GM23338 (cell line): ENCODE measurements around the gene ETV1. TPM values are rescaled to one million over a fixed set of nuclear protein-coding genes. Genes with fewer than 3 reads are reported as not detected.
A peak's percentile ranks its signal among the peaks of the same experiment; 100 is the strongest.

ENCODE experiments used
- ATAC-seq: fragments of 200-7000 bp; cut with Tn5 transposase; 3 replicates; pipeline ENCODE4 v1.9.1; 2020
- DNase-seq: peaks from one replicate; pipeline ENCODE4 v3.0.0-alpha.2; 2015; ENCODE audit warnings: low spot score
- H2AFZ ChIP-seq: fragments of 200-600 bp; sonication (generic); 2 replicates; pipeline ENCODE4 v1.8.0; 2016; ENCODE audit warnings: antibody characterized with exemption, mild to moderate bottlenecking, moderate library complexity
- H3F3A ChIP-seq: fragments of 200-600 bp; sonication (generic); replicated peaks from 2 replicates; pipeline ENCODE4 v1.8.0; 2017; ENCODE audit warnings: antibody characterized with exemption, mixed run types, low read depth
- H3K27ac ChIP-seq: fragments of 200-600 bp; sonication (generic); 2 replicates; pipeline ENCODE4 v1.6.1; 2016; ENCODE audit warnings: low read depth
- H3K27me3 ChIP-seq: fragments of 200-600 bp; sonication (generic); 2 replicates; pipeline ENCODE4 v1.8.0; 2016; ENCODE audit warnings: mild to moderate bottlenecking, mixed run types, moderate library complexity; ENCODE audit not compliant: insufficient read depth
- H3K36me3 ChIP-seq: fragments of 200-600 bp; sonication (generic); 2 replicates; pipeline ENCODE4 v1.8.0; 2016; ENCODE audit warnings: mild to moderate bottlenecking; ENCODE audit not compliant: insufficient read depth
- H3K4me1 ChIP-seq: fragments of 200-600 bp; sonication (generic); 2 replicates; pipeline ENCODE4 v1.8.0; 2016; ENCODE audit warnings: mild to moderate bottlenecking, moderate library complexity; ENCODE audit not compliant: insufficient read depth
- H3K4me2 ChIP-seq: fragments of 200-600 bp; sonication (generic); 2 replicates; pipeline ENCODE4 v1.7.1; 2017; ENCODE audit warnings: mixed run types
- H3K4me3 ChIP-seq: fragments of 200-600 bp; sonication (generic); 2 replicates; pipeline ENCODE4 v1.6.1; 2016; ENCODE audit warnings: mixed run types
- H3K79me2 ChIP-seq: fragments of 200-600 bp; sonication (generic); replicated peaks from 2 replicates; pipeline ENCODE4 v1.8.0; 2017; ENCODE audit warnings: mild to moderate bottlenecking; ENCODE audit not compliant: insufficient read depth
- H3K9me2 ChIP-seq: fragments of 200-600 bp; sonication (generic); 2 replicates; pipeline ENCODE4 v1.8.0; 2017; ENCODE audit not compliant: insufficient read depth
- H4K20me1 ChIP-seq: fragments of 200-600 bp; sonication (generic); replicated peaks from 2 replicates; pipeline ENCODE4 v1.8.0; 2017; ENCODE audit warnings: mild to moderate bottlenecking; ENCODE audit not compliant: insufficient read depth
- H3K27ac Mint-ChIP-seq: 2 replicates; pipeline ENCODE4 v1.8.0; 2020; ENCODE audit warnings: inconsistent platforms, mild to moderate bottlenecking, moderate library complexity, mixed read lengths
- H3K27me3 Mint-ChIP-seq: 3 replicates; pipeline ENCODE4 v1.8.0; 2022; ENCODE audit warnings: low read depth, mild to moderate bottlenecking, moderate library complexity, mixed read lengths, inconsistent platforms; ENCODE audit not compliant: insufficient read depth, poor library complexity
- H3K36me3 Mint-ChIP-seq: 3 replicates; pipeline ENCODE4 v1.8.0; 2021; ENCODE audit warnings: low read depth, mild to moderate bottlenecking, inconsistent platforms, moderate library complexity, mixed read lengths
- H3K4me1 Mint-ChIP-seq: 3 replicates; pipeline ENCODE4 v1.8.0; 2020; ENCODE audit warnings: mild to moderate bottlenecking, inconsistent platforms, mixed read lengths
- H3K4me3 Mint-ChIP-seq: 3 replicates; pipeline ENCODE4 v1.8.0; 2021; ENCODE audit warnings: moderate library complexity, mild to moderate bottlenecking, inconsistent platforms, mixed read lengths
- H3K9me3 Mint-ChIP-seq: 3 replicates; pipeline ENCODE4 v1.8.0; 2020; ENCODE audit warnings: moderate library complexity, mild to moderate bottlenecking, inconsistent platforms, mixed read lengths
- CREB1 ChIP-seq: fragments of 250-450 bp; sonication (Bioruptor Pico); IDR thresholded peaks from 2 replicates; pipeline ENCODE4 v1.5.0; 2020; ENCODE audit warnings: low read depth, mild to moderate bottlenecking, moderate library complexity
- EZH2 ChIP-seq: fragments of 200-600 bp; sonication (generic); IDR thresholded peaks from one replicate; pipeline ENCODE4 v1.8.0; 2017; ENCODE audit warnings: antibody characterized with exemption, mild to moderate bottlenecking, low read depth; ENCODE audit not compliant: unreplicated experiment
- EZH2phosphoT487 ChIP-seq: fragments of 200-600 bp; sonication (generic); IDR thresholded peaks from one replicate; pipeline ENCODE4 v1.8.1; 2018; ENCODE audit warnings: antibody characterized with exemption; ENCODE audit not compliant: unreplicated experiment
- JUNB ChIP-seq: IDR thresholded peaks from one replicate; pipeline ENCODE4 v1.6.1; 2016; ENCODE audit warnings: antibody characterized with exemption; ENCODE audit not compliant: unreplicated experiment
- NANOG ChIP-seq: IDR thresholded peaks from 2 replicates; pipeline ENCODE4 v1.6.1; 2016; ENCODE audit warnings: antibody characterized with exemption, borderline replicate concordance
- POLR2AphosphoS5 ChIP-seq: IDR thresholded peaks from 2 replicates; pipeline ENCODE4 v1.6.1; 2016; ENCODE audit warnings: antibody characterized with exemption, low read depth
- STAT1 ChIP-seq: IDR thresholded peaks from one replicate; pipeline ENCODE4 v1.6.1; 2016; ENCODE audit warnings: antibody characterized with exemption; ENCODE audit not compliant: unreplicated experiment
- ZNF114 ChIP-seq: fragments of 250-450 bp; sonication (Bioruptor Pico); IDR thresholded peaks from 2 replicates; pipeline ENCODE4 v1.5.0; 2020; ENCODE audit warnings: mild to moderate bottlenecking, moderate library complexity
- ZNF331 ChIP-seq: fragments of 250-450 bp; sonication (Bioruptor Pico); IDR thresholded peaks from 2 replicates; pipeline ENCODE4 v1.5.0; 2020; ENCODE audit warnings: low read depth, mild to moderate bottlenecking, moderate library complexity
- polyA plus RNA-seq: library from polyadenylated mRNA; unstranded; fragments of >200 nt; fragmentation: Nextera tagmentation; extraction: Ambion mirVana; gene quantifications from 2 replicates; pipeline ENCODE4 v1.2.1, GENCODE V29; 2016
- total RNA-seq: library from RNA; depleted of rRNA; stranded (reverse); fragments of >200 nt; shearing (Covaris generic); gene quantifications from 2 replicates; pipeline ENCODE4 v1.2.3, GENCODE V29; 2014
- TF ChIP-seq, protein P1 (sequence below): fragments of 250-450 bp; sonication (Bioruptor Pico); IDR thresholded peaks from 2 replicates; pipeline ENCODE4 v1.5.0; 2020; ENCODE audit warnings: mild to moderate bottlenecking, moderate library complexity
- TF ChIP-seq, protein P2 (sequence below), 2 experiments: fragments of 200-600 bp in 1 of 2; sonication (generic) in 1 of 2; conservative IDR thresholded peaks; 2 replicates each; pipeline versions ENCODE4 v1.5.1 to v1.6.1; 2016 to 2017; ENCODE audit warnings: antibody characterized with exemption in 2 of 2, low read depth in 2 of 2, mild to moderate bottlenecking in 2 of 2, moderate library complexity in 1 of 2
- TF ChIP-seq, protein P3 (sequence below): IDR thresholded peaks from one replicate; pipeline ENCODE4 v1.6.1; 2018; ENCODE audit warnings: antibody characterized with exemption; ENCODE audit not compliant: unreplicated experiment
- TF ChIP-seq, protein P4 (sequence below): IDR thresholded peaks from 2 replicates; pipeline ENCODE4 v1.6.1; 2016; ENCODE audit warnings: antibody characterized with exemption

The ETV1 gene
- total and polyA plus RNA-seq, 2 experiments from 2014 or later, result 49.4 to 61.9 TPM

DNA sequence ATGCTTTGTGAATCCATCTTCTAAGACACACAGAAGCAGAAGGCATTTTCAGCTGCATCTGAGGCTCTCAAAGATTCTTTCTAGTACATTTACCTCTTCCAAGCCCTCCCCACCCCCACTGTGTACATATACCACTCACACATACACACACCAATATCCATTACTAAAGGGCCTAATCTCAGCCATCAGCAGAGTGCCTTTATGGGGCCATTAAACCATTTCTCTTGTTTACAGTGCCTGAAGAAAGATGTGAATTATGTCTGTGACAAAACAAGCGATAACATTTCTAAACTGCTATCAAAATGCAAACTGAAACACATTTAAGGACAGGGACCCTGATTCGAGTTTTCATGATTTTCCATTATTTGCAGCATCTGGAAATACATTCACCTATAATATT lies 40.0 kb downstream of the ETV1 start:
- DNase-seq (no peak), ATAC-seq (no peak)
- no peaks in the 10 kb centered on the region for H3K36me3 ChIP-seq
- no peak overlapping the region for H3K4me2 ChIP-seq
- no peak overlapping the region for H3K4me3 ChIP-seq
- H3K4me1 ChIP-seq, result peaks cover 33% of the 10 kb centered on the region
- no peak for TF ChIP-seq ZNF114 (CRISPR knock-in tag)
- no peak for TF ChIP-seq EZH2phosphoT487
- TF ChIP-seq CREB1 (CRISPR knock-in tag), result no peak
- no peak for TF ChIP-seq STAT1
- TF ChIP-seq, protein P1, sequence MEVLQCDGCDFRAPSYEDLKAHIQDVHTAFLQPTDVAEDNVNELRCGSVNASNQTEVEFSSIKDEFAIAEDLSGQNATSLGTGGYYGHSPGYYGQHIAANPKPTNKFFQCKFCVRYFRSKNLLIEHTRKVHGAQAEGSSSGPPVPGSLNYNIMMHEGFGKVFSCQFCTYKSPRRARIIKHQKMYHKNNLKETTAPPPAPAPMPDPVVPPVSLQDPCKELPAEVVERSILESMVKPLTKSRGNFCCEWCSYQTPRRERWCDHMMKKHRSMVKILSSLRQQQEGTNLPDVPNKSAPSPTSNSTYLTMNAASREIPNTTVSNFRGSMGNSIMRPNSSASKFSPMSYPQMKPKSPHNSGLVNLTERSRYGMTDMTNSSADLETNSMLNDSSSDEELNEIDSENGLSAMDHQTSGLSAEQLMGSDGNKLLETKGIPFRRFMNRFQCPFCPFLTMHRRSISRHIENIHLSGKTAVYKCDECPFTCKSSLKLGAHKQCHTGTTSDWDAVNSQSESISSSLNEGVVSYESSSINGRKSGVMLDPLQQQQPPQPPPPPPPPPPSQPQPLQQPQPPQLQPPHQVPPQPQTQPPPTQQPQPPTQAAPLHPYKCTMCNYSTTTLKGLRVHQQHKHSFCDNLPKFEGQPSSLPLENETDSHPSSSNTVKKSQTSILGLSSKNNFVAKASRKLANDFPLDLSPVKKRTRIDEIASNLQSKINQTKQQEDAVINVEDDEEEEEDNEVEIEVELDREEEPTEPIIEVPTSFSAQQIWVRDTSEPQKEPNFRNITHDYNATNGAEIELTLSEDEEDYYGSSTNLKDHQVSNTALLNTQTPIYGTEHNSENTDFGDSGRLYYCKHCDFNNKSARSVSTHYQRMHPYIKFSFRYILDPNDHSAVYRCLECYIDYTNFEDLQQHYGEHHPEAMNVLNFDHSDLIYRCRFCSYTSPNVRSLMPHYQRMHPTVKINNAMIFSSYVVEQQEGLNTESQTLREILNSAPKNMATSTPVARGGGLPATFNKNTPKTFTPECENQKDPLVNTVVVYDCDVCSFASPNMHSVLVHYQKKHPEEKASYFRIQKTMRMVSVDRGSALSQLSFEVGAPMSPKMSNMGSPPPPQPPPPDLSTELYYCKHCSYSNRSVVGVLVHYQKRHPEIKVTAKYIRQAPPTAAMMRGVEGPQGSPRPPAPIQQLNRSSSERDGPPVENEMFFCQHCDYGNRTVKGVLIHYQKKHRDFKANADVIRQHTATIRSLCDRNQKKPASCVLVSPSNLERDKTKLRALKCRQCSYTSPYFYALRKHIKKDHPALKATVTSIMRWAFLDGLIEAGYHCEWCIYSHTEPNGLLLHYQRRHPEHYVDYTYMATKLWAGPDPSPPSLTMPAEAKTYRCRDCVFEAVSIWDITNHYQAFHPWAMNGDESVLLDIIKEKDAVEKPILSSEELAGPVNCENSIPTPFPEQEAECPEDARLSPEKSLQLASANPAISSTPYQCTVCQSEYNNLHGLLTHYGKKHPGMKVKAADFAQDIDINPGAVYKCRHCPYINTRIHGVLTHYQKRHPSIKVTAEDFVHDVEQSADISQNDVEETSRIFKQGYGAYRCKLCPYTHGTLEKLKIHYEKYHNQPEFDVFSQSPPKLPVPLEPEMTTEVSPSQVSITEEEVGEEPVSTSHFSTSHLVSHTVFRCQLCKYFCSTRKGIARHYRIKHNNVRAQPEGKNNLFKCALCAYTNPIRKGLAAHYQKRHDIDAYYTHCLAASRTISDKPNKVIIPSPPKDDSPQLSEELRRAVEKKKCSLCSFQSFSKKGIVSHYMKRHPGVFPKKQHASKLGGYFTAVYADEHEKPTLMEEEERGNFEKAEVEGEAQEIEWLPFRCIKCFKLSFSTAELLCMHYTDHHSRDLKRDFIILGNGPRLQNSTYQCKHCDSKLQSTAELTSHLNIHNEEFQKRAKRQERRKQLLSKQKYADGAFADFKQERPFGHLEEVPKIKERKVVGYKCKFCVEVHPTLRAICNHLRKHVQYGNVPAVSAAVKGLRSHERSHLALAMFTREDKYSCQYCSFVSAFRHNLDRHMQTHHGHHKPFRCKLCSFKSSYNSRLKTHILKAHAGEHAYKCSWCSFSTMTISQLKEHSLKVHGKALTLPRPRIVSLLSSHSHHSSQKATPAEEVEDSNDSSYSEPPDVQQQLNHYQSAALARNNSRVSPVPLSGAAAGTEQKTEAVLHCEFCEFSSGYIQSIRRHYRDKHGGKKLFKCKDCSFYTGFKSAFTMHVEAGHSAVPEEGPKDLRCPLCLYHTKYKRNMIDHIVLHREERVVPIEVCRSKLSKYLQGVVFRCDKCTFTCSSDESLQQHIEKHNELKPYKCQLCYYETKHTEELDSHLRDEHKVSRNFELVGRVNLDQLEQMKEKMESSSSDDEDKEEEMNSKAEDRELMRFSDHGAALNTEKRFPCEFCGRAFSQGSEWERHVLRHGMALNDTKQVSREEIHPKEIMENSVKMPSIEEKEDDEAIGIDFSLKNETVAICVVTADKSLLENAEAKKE (CRISPR knock-in tag), result no peak
- no peak for TF ChIP-seq POLR2AphosphoS5
- TF ChIP-seq, protein P2, sequence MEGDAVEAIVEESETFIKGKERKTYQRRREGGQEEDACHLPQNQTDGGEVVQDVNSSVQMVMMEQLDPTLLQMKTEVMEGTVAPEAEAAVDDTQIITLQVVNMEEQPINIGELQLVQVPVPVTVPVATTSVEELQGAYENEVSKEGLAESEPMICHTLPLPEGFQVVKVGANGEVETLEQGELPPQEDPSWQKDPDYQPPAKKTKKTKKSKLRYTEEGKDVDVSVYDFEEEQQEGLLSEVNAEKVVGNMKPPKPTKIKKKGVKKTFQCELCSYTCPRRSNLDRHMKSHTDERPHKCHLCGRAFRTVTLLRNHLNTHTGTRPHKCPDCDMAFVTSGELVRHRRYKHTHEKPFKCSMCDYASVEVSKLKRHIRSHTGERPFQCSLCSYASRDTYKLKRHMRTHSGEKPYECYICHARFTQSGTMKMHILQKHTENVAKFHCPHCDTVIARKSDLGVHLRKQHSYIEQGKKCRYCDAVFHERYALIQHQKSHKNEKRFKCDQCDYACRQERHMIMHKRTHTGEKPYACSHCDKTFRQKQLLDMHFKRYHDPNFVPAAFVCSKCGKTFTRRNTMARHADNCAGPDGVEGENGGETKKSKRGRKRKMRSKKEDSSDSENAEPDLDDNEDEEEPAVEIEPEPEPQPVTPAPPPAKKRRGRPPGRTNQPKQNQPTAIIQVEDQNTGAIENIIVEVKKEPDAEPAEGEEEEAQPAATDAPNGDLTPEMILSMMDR (conservative IDR thresholded peaks at IDR 0.05; ENCODE audit: low read depth in 2 of 2), result no peak
- TF ChIP-seq EZH2, result no peak
- no peak for TF ChIP-seq ZNF331 (CRISPR knock-in tag)
- TF ChIP-seq, protein P3, sequence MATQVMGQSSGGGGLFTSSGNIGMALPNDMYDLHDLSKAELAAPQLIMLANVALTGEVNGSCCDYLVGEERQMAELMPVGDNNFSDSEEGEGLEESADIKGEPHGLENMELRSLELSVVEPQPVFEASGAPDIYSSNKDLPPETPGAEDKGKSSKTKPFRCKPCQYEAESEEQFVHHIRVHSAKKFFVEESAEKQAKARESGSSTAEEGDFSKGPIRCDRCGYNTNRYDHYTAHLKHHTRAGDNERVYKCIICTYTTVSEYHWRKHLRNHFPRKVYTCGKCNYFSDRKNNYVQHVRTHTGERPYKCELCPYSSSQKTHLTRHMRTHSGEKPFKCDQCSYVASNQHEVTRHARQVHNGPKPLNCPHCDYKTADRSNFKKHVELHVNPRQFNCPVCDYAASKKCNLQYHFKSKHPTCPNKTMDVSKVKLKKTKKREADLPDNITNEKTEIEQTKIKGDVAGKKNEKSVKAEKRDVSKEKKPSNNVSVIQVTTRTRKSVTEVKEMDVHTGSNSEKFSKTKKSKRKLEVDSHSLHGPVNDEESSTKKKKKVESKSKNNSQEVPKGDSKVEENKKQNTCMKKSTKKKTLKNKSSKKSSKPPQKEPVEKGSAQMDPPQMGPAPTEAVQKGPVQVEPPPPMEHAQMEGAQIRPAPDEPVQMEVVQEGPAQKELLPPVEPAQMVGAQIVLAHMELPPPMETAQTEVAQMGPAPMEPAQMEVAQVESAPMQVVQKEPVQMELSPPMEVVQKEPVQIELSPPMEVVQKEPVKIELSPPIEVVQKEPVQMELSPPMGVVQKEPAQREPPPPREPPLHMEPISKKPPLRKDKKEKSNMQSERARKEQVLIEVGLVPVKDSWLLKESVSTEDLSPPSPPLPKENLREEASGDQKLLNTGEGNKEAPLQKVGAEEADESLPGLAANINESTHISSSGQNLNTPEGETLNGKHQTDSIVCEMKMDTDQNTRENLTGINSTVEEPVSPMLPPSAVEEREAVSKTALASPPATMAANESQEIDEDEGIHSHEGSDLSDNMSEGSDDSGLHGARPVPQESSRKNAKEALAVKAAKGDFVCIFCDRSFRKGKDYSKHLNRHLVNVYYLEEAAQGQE, result no peak
- TF ChIP-seq, protein P4, sequence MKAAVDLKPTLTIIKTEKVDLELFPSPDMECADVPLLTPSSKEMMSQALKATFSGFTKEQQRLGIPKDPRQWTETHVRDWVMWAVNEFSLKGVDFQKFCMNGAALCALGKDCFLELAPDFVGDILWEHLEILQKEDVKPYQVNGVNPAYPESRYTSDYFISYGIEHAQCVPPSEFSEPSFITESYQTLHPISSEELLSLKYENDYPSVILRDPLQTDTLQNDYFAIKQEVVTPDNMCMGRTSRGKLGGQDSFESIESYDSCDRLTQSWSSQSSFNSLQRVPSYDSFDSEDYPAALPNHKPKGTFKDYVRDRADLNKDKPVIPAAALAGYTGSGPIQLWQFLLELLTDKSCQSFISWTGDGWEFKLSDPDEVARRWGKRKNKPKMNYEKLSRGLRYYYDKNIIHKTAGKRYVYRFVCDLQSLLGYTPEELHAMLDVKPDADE, result no peak
- no peak for TF ChIP-seq NANOG
- no peak for TF ChIP-seq JUNB
- H3K4me1 Mint-ChIP-seq, result peaks cover 44% of the 10 kb centered on the region; the same call in 2 of the 3 replicates
- no peak overlapping the region for H3K27ac ChIP-seq
- no peaks in the 10 kb centered on the region for H3K27me3 ChIP-seq
- H3K9me3 Mint-ChIP-seq, result no peaks in the 10 kb centered on the region
- no peaks in the 10 kb centered on the region for H3F3A ChIP-seq
- H3K4me3 Mint-ChIP-seq, result no peak overlapping the region
- no peaks in the 10 kb centered on the region for H3K9me2 ChIP-seq
- H3K27ac Mint-ChIP-seq, result peak overlapping the region; percentile 43; the same call in 1 of the 2 replicates
- peaks cover 1% of the 10 kb centered on the region for H3K27me3 Mint-ChIP-seq
- no peak overlapping the region for H2AFZ ChIP-seq
- H3K79me2 ChIP-seq, result peaks cover 42% of the 10 kb centered on the region
- peaks cover 5% of the 10 kb centered on the region; the same call in 1 of the 2 replicates for H4K20me1 ChIP-seq
- H3K36me3 Mint-ChIP-seq, result peaks cover 11% of the 10 kb centered on the region; the same call in 1 of the 3 replicates
